Peyer's patch (tissue), 4 donors: ENCODE measurements around the gene KLKB1. TPM values are rescaled to one million over a fixed set of nuclear protein-coding genes. Genes with fewer than 3 reads are reported as not detected.
"Not testable (repeated sequence)": the region's sequence is repeated elsewhere in the genome, so short reads cannot be mapped to it uniquely, and the experiment has no call there.

ENCODE experiments used
- DNase-seq, 3 donors: peaks; one replicate each; pipeline ENCODE4 v3.0.0-alpha.2; 2017 to 2019
- H3K27ac ChIP-seq, 4 donors: fragments of 200-600 bp; sonication (generic); one replicate each; pipeline ENCODE4 v1.5.1; 2016 to 2019
- H3K27me3 ChIP-seq, 2 donors: fragments of 200-600 bp; sonication (generic); one replicate each; pipeline ENCODE4 v1.5.1; 2019
- H3K36me3 ChIP-seq, 3 donors: fragments of 200-600 bp; sonication (generic); one replicate each; pipeline ENCODE4 v1.5.1; 2016 to 2019
- H3K4me1 ChIP-seq, 4 donors: fragments of 200-600 bp; sonication (generic); one replicate each; pipeline ENCODE4 v1.5.1; 2016 to 2019
- H3K4me3 ChIP-seq, 4 donors: fragments of 200-600 bp; sonication (generic); 1 replicate in 3 of 4; 2 replicates in 1 of 4; pipeline ENCODE4 v1.5.1; 2016 to 2019; ENCODE audit warnings: mild to moderate bottlenecking in 1 of 4
- H3K9me3 ChIP-seq, 4 donors: fragments of 200-600 bp; sonication (generic); one replicate each; pipeline ENCODE4 v1.5.1; 2016 to 2019; ENCODE audit warnings: mild to moderate bottlenecking in 1 of 4
- POLR2A ChIP-seq, 2 donors: fragments of 450-650 bp; IDR thresholded peaks; one replicate each; pipeline ENCODE4 v1.5.1; 2017; ENCODE audit warnings: antibody characterized with exemption in 2 of 2, mild to moderate bottlenecking in 2 of 2, moderate library complexity in 2 of 2
- total RNA-seq, 4 donors: library from RNA; depleted of rRNA; stranded (reverse); fragments of >200 nt; gene quantifications; one replicate each; pipeline ENCODE4 v1.1.0, GENCODE V29; 2016
- TF ChIP-seq, protein P1 (sequence below), 6 experiments: fragments of 450-650 bp in 4 of 6; fragments of 200-600 bp in 2 of 6; sonication (generic) in 1 of 6; IDR thresholded peaks; one replicate each; pipeline ENCODE4 v1.5.1; 2017 to 2019; ENCODE audit warnings: antibody characterized with exemption in 6 of 6, mild to moderate bottlenecking in 3 of 6, moderate library complexity in 1 of 6

The KLKB1 gene
- total RNA-seq, 4 donors from 2014 or later: 4.5 to 8.6 (median 7.5) TPM; not detected in 1

DNA sequence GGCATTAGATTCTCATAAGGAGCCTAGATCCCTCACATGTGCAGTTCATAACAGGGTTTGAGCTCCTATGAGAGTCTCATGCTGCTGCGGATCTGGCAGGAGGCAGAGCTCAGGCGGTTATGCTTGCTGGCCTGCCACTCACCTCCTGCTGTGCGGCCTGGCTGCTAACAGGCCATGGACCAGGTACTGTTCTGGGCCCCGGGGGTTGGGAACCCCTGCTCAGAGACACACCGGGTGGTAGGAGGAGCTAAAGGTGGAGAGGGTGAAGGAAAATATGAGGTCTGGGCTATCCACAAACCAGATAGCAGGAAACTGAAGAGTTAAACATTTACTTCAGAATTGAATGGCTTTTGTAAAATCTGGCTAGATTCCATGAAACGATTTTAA is 32.8 kb downstream of the KLKB1 start:
- TF ChIP-seq POLR2A (IDR thresholded peaks at IDR 0.05): no peak
- TF ChIP-seq, protein P1, sequence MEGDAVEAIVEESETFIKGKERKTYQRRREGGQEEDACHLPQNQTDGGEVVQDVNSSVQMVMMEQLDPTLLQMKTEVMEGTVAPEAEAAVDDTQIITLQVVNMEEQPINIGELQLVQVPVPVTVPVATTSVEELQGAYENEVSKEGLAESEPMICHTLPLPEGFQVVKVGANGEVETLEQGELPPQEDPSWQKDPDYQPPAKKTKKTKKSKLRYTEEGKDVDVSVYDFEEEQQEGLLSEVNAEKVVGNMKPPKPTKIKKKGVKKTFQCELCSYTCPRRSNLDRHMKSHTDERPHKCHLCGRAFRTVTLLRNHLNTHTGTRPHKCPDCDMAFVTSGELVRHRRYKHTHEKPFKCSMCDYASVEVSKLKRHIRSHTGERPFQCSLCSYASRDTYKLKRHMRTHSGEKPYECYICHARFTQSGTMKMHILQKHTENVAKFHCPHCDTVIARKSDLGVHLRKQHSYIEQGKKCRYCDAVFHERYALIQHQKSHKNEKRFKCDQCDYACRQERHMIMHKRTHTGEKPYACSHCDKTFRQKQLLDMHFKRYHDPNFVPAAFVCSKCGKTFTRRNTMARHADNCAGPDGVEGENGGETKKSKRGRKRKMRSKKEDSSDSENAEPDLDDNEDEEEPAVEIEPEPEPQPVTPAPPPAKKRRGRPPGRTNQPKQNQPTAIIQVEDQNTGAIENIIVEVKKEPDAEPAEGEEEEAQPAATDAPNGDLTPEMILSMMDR (IDR thresholded peaks at IDR 0.05): no peak
- Histone ChIP-seq H3K27ac (no peak overlapping the region), H3K36me3 (peaks cover 0 to 6% (median 0%) of the 10 kb centered on the region in 3 donors), H3K4me3 (no peak overlapping the region), H3K9me3 (no peaks in the 10 kb centered on the region), H3K27me3 (no peaks in the 10 kb centered on the region), H3K4me1 (no peaks in the 10 kb centered on the region)
- DNase-seq: no peak

- no peak for DNase-seq
- no peak overlapping the region for H3K27ac ChIP-seq
- H3K4me3 ChIP-seq: no peak overlapping the region
Measured at GRCh38 chr4:186260504-186261448, 33.5 kb downstream of the KLKB1 start.

GRCh38 chr4:186264660-186265059 is 37.4 kb downstream of the KLKB1 start:
- TF ChIP-seq, protein P1 (IDR thresholded peaks at IDR 0.05): no peak
- no peak for TF ChIP-seq POLR2A (IDR thresholded peaks at IDR 0.05)
- no peak for DNase-seq
- Histone ChIP-seq H3K27ac (no peak overlapping the region), H3K4me1 (no peaks in the 10 kb centered on the region), H3K27me3 (no peaks in the 10 kb centered on the region), H3K36me3 (no peaks in the 10 kb centered on the region), H3K9me3 (no peaks in the 10 kb centered on the region), H3K4me3 (no peak overlapping the region)

More at GRCh38 chr4:186260504-186261448, 33.5 kb downstream of the KLKB1 start:
- TF ChIP-seq POLR2A (IDR thresholded peaks at IDR 0.05): no peak
- TF ChIP-seq, protein P1 (IDR thresholded peaks at IDR 0.05): no peak
- Histone ChIP-seq H3K36me3 (peaks cover 0 to 6% (median 0%) of the 10 kb centered on the region in 3 donors), H3K27me3 (no peaks in the 10 kb centered on the region), H3K4me1 (no peaks in the 10 kb centered on the region), H3K9me3 (no peaks in the 10 kb centered on the region)

- H3K4me1 ChIP-seq, H3K9me3 ChIP-seq, H3K4me3 ChIP-seq, H3K36me3 ChIP-seq, DNase-seq, H3K27me3 ChIP-seq: not testable (repeated sequence)
- H3K27ac ChIP-seq: peak overlapping the region in 1 of 4 donors; percentile 18
Measured at GRCh38 chr4:186265250-186265649, 37.9 kb downstream of the KLKB1 start.

GRCh38 chr4:186265683-186266652 is 38.7 kb downstream of the KLKB1 start, which contains the start of gene F11:
Gene F11 (plus strand): TSS chr4:186266189. CDS start chr4:186267137, 948 bp downstream.
- H3K27me3 ChIP-seq: no peaks in the 10 kb centered on the region
- TF ChIP-seq POLR2A (IDR thresholded peaks at IDR 0.05): no peak
- TF ChIP-seq, protein P1 (IDR thresholded peaks at IDR 0.05): no peak
- no peaks in the 10 kb centered on the region for H3K9me3 ChIP-seq
- H3K4me3 ChIP-seq: peak within 1 kb of the TSS in 1 of 4 donors; percentile 5
- H3K36me3 ChIP-seq: no peaks in the 10 kb centered on the region
- H3K4me1 ChIP-seq: no peaks in the 10 kb centered on the region
- DNase-seq: no peak
- peak within 1 kb of the TSS in 1 of 4 donors; percentile 18 for H3K27ac ChIP-seq
